ENCODE data around the gene MLH3.
A peak's percentile ranks its signal among the peaks of the same experiment; 100 is the strongest.
"Not testable (repeated sequence)": the region's sequence is repeated elsewhere in the genome, so short reads cannot be mapped to it uniquely, and the experiment has no call there.

The MLH3 gene

DNA sequence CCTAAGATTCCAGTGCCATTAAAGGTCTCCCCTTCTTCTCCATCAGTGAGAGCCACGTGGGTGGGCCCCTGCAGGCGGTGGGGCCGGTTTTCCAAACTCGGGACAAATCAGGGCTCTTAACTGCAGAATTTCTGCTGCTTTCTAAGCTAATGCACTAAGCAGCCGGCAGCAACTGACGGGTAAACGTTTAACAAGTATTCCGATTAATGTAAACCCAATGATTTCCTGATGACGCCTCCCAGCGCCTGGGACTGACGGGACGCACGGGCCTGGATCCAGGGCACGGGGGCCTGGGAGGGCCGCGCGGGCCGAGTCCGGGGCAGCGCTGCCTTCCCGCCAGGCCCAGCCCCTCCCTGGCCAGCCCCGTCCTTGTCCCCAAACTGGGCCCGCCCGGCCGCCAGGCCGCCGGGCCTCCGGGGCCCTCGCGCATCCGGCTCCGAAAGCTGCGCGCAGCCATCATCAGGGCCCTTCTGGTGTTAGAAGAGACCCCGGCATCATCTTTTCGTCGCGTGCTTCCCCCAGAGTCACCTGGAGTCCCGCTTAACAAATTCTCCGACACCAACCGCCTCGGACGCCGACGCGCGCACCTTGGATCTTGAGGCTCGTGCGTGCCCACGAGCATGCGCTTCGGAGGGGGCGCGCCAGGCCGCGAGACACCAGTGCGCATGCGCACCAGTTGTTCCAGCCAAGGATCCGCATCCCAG is at the start of gene MLH3:
Gene MLH3, minus strand, starts transcription at position 616 of the 704 bp plus-strand sequence. CDS start 1,812 bp downstream, outside the sequence.
- peak; percentile 21 for DNase-seq

DNA sequence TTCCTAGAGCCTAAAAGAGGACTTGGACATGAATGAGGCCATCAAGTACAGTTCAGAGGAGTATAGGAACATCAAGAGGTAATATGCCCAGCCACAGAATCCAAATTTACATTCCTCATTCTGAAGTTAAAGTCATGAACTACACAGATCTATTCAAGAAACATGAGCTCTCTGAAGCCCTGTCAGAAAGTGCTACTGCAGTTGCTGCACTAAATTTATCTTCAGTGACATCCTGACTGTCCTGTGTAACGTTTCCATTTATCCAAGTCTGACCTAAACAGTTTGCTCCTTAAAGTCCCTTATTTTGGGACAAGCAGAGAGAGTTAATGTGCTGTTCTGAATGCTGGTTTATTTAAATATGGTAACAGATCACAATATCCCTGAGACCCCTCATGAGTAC is 47.4 kb upstream of the MLH3 start:
- DNase-seq: no peak

DNA sequence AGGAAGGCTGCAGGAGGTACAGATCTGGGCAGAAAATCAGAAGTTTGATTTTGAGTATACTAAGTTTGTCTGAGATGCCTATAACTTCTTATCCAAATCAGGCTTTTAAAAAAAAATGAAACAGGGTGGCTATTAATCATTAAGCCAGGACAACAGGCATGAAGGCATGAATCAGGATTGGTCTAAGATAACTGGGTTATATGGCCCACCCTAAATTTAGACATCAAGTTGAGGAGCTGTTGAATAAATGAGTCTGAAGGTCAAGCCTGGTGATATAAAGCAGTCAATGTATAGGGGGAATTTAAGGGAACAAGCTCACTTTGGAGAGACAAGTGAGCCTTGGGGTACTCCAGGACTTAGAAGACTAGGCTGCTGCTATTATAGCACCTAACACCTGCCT is 46.9 kb upstream of the MLH3 start:
- DNase-seq: no peak

DNA sequence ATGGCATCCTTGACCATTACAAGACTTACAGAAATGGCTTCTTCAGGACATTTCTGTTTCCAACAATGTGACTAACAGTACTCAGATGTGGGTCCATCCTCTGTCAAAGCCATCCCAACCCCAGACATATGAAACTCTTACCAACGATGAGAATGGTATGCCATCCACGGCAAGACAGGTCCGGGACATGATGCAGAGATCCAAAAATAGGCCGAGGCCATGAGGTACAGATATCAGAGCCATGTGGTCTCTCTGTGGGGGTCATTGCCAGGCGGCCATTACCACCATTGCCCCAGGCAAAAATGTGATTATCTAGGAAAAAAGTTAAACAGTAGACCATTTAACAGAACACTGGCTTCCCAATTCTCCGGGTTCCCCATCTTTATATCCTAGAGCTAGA is 45.7 kb upstream of the MLH3 start:
- DNase-seq: no peak

DNA sequence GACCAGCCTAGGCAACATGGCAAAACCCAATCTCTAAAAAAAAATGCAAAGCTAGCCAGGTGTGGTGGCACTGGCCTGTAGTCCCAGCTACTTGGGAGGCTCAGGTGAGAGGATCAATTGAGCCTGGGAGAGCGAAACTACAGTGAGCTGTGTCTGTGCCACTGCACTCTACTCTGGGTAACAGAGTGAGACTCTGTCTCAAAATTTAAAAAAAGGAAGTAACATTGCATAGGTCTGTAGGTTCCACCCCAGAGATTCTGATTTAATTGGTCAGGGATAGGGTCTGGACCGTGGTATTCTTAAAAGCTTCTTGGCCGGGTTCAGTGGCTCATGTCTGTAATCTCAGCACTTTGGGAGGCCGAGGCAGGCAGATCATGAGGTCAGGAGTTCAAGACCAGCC is 44.4 kb upstream of the MLH3 start:
- DNase-seq: no peak

DNA sequence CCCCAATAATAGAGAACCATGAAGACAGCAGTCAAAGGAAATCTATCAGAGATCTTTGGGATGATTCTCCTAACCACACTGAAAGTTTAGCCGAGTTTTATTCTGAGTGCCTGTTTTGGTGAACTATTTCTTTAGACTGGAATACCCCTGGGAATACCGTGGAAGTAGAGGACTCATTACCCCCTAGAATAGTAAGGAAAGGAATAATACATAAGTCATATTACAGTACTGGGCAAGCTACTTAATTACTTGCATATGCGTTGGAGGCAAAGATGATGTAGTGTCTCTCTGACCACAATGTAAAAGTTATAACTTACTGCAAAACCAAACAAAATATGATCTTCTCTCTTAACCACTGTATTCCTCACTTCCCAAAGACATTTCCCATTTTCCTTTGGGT is 43.6 kb upstream of the MLH3 start:
- no peak for DNase-seq

DNA sequence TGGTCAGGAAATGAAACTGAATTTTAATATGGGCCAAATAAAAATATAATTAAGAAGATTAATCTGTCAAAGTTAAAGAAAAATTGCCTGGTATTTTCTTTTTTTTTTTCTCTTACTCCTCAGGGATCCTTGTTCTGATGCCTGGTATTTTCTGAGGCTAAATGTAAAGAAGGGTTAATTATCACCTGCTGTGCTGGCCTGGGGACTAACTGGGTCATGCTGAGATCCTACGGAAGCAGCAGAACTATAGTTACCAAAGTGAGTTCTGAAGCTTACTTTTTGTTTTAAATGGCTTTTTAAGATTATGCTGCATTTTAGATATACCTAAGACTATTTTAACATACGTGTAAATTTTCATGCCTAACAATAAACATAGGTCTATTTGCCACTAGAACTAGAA is 41.4 kb upstream of the MLH3 start:
- DNase-seq: no peak

DNA sequence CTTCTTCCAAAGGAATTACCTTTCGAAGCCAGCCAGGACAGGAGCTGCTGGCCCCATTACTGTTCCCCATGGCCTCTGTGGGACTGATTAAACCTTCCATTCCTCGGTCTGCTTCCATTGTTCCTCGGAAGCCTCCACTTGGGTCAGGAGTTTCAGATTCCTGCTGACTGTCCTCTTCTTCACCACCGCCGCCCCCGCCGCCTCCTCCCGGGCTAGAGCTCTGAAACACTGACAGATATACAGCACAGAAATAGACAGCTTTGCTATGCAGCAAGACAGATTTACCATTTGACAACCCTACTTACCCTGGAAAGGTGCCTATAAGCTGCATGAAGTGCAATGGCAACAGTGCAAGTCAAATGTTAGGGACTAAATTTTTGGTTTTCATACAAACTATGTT is 40.0 kb upstream of the MLH3 start:
- DNase-seq: no peak

DNA sequence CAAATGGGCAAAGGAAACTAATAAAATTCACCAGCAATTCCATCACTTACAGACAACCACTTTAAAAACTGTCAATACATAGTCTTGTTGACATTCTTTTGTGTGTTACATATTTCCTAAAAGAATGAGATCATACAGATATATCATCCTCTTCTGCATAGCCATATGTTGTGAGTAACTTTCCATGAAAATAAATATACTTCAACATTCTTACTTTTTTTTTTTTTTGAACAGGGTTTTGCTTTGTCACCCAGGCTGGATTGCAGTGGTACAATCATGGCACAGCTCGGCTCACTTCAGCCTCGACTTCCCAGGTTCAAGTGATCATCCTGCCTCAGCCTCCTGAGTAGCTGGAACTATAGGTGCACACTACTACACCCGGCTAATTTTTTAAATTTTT is 39.1 kb upstream of the MLH3 start:
- no peak for DNase-seq

DNA sequence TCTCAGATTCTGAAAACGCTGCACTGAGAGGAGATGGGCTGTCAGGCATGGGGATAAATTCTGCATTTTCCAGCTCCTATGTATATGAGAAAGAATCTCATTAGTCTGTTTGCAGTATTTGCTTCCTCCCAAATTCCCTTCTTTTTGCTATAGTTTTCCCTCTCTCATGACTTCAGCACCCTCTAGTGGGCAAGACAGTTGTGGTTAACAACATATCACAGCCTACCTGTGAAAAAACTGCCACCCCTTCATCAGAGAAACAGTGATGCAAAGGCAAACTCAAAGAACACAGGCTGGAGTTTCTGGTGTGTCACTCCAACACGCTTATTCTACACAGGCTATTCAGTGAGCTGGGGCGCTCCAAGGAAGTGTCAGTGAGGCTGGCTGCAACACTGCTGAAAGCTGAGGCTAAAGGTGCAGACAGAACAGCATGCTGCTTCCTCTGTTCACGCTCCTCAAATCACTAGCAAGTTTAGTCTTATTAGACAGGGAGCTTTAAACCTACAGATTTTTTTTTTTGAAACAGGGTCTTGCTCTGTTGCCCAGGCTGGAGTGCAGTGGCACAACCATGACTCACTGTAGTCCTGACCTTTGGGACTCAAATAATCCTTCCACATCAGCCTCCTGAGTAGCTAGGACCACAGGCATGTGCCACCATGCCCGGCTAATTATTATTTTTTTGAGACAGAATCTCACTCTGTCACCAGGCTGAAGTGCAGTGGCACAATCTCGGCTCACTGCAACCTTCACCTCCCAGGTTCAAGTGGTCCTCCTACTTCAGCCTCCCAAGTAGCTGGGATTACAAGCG is 37.5 kb upstream of the MLH3 start:
- no peak for DNase-seq

DNA sequence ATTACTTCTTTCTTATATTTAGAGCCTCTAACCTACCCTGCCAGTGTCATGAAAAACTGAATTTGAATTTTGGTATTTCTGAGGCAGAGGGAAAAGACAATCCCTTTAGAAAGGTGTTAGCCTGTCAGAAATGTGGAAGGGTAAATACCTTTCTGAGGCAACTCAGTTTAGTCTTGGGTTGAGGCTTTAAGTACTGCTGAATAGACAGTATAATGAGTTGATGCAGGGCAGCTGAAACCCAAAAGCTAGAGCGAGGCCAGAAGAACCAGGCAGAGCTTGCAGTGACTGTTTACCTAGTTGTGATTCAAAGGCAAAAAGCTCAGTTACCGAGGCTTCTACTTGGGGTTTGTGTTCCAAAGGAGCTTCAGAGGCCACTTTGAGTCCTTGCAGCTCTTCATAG is 36.9 kb upstream of the MLH3 start:
- DNase-seq: no peak

DNA sequence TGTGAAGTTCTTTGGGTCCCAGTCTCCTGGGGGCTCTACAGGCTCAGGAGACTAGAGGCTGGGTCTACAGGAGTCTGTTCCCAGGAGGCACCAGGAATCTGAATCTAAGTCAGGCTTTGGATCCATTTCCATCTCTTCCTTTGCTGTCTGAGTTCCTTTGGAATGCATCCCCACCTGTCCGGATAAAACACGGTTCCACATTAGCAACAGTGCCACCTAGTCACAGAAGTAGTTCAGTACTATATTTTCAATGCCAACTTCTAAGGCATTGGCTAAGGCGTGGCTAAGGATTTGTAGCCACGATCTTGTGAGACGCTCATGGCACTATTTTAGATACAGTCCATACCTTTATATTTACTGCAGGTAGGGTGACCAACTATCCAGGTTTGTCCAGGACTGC is 33.2 kb upstream of the MLH3 start:
- DNase-seq: no peak

DNA sequence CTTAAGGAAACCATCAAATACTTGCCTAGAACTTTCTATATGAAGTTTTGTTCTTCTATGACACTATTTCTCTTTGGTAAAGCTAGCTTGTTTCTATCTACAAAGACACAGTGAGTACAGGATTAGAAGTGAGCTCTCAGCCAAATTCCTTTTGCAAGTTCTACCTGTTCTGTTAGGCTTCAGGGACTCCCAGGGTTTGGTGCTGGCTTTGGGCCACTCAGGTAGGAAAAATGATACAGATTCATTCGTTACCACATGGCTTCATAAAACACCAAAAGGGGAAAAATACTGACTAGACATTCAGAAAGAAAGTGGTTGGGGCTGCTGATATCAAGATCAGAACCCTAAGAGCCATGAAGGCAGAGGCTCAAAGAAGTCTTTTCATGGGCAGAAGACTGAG is 32.0 kb upstream of the MLH3 start:
- DNase-seq: no peak

DNA sequence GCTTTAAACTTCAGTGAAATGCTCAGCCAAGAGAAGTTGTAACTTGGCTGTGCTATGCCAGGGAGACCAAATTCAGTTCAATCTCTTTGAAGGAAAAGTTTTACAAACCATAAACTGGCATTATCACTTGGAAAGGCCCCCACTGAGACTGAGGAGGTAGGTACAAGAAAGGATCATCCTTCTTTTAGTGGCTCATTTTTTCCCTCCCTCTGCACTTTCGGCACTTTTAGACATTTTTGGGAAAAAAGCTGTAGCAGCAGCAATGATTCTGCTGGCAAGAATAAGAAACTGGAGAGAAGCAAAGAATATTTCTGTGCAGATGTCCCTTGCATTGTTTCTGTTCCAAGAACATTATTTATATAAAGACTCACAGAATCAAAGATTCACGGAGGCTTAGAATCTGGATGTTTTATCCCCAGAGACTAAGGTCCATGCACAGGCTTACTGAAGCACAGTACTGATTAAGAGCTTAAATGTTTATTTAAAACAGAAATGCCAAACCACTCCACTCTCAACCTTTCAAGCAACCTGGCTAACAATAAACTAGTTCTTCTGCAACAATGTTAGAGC is 30.5 kb upstream of the MLH3 start:
- DNase-seq: no peak

DNA sequence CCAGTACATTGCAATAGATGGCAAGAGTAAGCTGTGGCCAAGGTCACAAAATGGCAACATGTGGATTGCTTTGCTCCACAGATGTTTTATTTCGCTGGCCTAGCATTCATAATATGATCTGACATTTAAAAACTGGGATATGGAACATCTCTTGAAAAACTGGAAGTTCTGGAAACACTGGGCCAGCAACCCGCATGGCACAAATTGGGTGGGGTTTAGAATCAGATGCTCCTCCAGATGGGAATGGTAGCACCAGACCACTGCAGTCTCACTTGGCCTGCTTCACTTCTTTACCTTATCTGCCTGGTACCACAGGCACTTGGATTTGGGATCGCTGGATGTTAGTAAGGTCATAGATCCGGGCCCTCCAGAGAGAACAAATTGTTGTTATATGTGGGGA is 28.3 kb upstream of the MLH3 start:
- no peak for DNase-seq

DNA sequence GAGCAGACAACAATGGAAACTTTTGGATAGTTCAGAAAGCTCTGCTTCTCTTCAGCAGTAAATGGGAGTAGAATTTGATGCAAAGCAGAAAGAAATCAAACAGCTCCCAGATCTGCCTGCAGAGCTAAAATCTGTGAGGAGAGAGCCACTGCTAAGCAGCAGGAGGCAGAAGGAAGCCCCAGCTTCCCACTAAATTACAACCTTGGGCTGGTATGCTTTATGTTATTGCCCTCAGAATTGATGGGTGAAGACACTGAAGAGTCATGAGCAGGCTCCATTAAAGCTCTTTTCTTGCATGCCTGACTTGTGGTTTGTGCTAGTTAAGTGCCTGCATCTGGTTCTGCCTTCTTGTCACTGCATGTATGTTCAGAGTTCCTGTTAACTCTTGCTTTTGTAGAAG is 26.5 kb upstream of the MLH3 start:
- no peak for DNase-seq

DNA sequence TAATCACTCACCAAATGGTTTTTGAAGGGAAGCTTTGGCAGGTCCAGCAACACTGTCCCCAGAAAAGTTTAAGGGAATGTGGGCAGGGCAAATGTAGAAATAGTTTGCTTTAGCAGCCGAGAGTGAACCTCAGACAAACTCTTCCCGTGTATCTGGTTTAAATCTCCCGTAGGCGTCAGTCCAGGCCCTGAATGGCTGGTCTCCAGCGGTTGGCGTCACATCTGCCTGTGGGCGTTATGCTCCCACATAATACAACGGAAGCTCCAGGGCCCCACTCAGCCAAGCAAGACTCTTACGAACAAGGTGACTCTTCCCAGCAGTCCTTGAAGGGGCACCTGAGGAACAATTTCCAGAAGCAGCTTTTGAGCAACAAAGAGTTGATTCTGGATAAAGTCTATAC is 19.1 kb upstream of the MLH3 start:
- DNase-seq: no peak

DNA sequence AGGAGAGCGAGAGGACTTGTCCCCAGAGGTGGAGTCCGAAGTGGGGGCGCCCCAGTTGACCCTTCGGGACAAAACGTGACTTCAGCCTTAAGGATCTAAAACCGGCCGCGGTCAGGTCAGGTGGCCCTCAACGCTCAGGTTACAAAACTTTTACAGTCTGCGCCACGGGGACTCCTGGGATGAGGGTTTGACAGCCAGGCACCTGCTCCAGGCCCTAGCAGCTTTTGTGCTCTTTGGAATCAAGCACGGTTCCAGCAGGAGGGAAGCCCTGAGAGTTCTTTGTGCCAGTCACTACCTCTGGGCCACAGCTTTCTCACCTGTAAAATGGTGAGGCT is 18.5 kb upstream of the MLH3 start:
- DNase-seq: no peak

DNA sequence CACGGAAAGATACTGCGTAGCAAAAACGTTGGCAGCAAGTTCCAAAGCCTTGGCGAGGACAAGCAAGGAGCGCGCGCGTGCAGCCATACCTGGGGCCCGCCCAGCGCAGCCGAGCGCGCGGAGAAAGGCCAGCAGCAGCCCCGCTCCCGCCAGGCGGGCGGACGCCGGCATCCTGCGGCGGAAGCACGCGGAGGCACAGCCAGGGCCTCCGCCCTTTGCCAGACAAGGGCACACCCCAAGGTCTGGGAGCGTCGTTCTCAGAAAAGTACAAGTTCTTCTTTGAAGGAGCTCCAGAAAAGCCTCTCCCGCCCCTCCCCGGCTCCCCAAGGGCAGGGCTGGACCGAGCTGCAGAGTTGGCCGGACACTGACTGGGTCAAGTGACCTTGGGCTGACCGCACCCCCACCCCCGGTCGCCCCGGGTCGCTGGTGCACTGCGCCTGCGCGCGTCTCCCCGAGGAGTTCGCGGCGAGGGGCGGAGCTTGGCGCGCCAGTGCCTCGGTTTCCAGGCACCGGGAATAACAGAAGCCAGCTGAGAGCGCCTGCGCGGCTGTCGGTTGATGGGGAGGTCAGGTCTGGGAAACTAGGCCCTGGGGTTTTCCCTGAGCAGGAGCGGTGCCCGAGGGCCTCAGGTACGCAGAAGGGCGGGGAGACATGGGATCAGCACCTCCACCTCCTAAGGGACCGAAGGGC is 18.0 kb upstream of the MLH3 start, which contains the start of gene ZC2HC1C:
Gene ZC2HC1C, plus strand, starts transcription at position 521 of the 690 bp plus-strand sequence. CDS start 933 bp downstream, outside the sequence.
- DNase-seq: peak; percentile 46

DNA sequence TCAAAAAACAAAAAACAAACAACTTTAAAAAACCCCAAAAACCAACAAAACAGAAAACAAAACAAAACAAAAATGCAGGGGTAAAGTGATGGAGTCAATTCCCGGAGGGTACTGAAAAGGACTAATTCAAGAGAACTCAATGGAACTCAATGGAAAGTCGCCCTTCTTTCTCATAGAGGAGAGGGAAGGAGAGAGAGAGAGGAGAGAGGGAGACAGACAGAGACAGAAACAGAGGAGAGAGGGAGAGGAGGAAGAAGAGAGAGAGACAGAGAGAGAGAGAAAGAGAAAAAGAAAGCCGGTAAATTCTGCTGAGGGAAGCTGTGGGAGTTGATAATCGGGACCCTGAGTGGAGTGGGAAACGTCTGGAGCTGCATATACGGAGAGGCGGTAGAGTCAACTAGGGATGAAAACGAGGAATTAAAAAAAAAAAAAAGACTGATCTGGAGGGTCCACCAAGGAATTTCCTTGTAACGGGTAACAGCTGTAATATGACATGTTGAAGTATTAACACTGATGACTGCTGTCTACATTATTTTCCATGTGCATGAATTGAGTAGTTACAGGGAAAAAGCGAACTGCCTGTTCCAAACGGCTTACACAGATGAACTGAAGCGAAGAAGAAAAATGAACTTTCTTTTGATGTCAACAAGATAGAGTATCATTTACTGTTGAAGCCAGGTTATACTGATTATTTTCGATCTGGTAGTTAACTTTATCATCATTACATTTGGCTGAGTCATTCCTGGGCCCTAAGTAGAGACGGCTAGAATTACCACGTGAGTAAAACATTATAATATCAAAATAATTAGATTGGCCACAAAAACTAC is 17.2 kb upstream of the MLH3 start:
- DNase-seq: peak; percentile 12

DNA sequence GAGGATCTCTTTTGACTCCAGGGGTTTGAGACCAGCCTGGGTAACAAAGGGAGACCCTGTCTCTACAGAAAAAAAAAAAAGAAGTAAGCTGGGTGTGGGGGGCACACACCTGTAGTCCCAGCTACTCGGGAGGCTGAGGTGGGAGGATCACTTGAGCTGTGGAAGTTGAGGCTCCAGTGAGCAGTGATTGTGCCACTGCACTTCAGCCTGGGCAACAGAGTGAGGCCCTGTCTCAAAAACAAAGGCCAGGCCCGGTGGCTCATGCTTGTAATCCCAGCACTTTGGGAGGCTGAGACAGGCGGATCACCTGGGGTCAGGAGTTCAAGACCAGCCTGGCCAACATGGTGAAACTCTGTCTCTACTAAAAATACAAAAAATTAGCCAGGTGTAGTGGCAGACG is 16.5 kb upstream of the MLH3 start:
- not testable (repeated sequence) for DNase-seq

DNA sequence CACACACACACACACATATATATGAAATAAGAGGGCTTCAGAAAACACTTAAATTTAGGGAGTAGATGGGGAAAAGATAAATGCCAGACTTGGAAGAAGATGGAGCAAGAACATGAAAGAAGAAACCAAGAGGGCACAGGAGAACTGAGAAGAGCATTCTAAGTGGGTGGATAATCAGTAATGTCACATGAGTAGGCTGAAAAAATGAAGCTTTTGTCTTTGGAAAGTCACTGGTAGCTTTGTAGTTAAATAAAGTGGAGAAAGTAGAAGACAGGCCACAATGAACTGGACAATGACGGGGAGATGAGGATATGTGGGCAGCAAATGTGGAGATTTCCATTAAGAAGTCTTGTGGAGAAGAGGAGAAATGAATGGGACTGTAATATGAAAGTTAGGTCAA is 15.9 kb upstream of the MLH3 start:
- DNase-seq: no peak

DNA sequence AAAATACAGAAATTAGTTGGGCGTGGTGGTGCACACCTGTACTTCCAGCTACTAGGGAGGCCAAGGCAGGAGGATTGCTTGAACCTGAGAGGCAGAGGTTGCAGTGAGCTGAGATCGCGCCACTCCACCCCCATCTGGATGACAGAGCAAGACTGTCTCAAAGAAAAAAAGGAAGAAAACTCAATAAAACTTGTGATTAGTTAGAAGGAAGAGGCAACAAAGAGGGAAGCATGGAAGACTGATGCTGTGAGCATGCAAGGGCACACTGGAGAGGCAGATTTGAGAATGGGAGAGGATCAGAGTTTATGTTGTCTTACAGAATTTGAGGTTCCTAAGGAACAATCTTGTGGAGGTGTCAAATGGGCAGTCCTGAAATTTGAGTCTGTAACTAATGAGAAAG is 15.4 kb upstream of the MLH3 start:
- DNase-seq: no peak

Measured in NCI-H2029 treated with DMSO at 0.1 percent for 48 hours (cell line).